Muscle layer of colon (tissue), 2 donors: ENCODE measurements around the gene ZBTB22.

ENCODE experiments used
- H3K27ac ChIP-seq: one replicate; pipeline ENCODE4 v1.7.0; 2013; ENCODE audit warnings: low read depth, mild to moderate bottlenecking, low read length, moderate library complexity
- H3K27me3 ChIP-seq, 2 donors: one replicate each; pipeline ENCODE4 v1.7.0; 2013; ENCODE audit warnings: low read length in 2 of 2, mild to moderate bottlenecking in 2 of 2; ENCODE audit not compliant: insufficient read depth in 2 of 2, control insufficient read depth in 1 of 2
- H3K36me3 ChIP-seq: one replicate; pipeline ENCODE4 v1.7.0; 2013; ENCODE audit warnings: mild to moderate bottlenecking, low read length; ENCODE audit not compliant: insufficient read depth
- H3K4me1 ChIP-seq: one replicate; pipeline ENCODE4 v1.7.0; 2013; ENCODE audit warnings: mild to moderate bottlenecking, low read length; ENCODE audit not compliant: insufficient read depth
- H3K4me3 ChIP-seq, 2 donors: one replicate each; pipeline ENCODE4 v1.7.0; 2013; ENCODE audit warnings: low read length in 2 of 2, low read depth in 1 of 2, mild to moderate bottlenecking in 1 of 2, moderate library complexity in 1 of 2
- H3K9ac ChIP-seq: one replicate; pipeline ENCODE4 v1.7.0; 2013; ENCODE audit warnings: low read length
- H3K9me3 ChIP-seq: one replicate; pipeline ENCODE4 v1.7.0; 2013; ENCODE audit warnings: mild to moderate bottlenecking, low read length
- donor health status: abdominal sarcoma.
- donor health status: Adenocarcinoma of cecum.

The ZBTB22 gene

GRCh38 chr6:33273924-33274902 is 43.3 kb downstream of the ZBTB22 start:
- Histone ChIP-seq H3K4me3 (no peak overlapping the region), H3K9ac (no peak overlapping the region)

GRCh38 chr6:33273129-33273923 is 44.2 kb downstream of the ZBTB22 start:
- H3K4me1 ChIP-seq, result peaks cover 48% of the 10 kb centered on the region
- peak overlapping the region; percentile 41 for H3K9ac ChIP-seq
- peak overlapping the region; percentile 97 for H3K27ac ChIP-seq
- no peaks in the 10 kb centered on the region for H3K27me3 ChIP-seq
- peak overlapping the region in 1 of 2 donors; percentile 98 for H3K4me3 ChIP-seq
- peaks cover 47% of the 10 kb centered on the region for H3K36me3 ChIP-seq
- no peaks in the 10 kb centered on the region for H3K9me3 ChIP-seq

More at GRCh38 chr6:33273924-33274902, 43.3 kb downstream of the ZBTB22 start:
- Histone ChIP-seq H3K36me3 (peaks cover 38% of the 10 kb centered on the region), H3K4me1 (peaks cover 48% of the 10 kb centered on the region), H3K27me3 (no peaks in the 10 kb centered on the region), H3K9me3 (no peaks in the 10 kb centered on the region), H3K27ac (no peak overlapping the region)

- Histone ChIP-seq H3K27ac (peak overlapping the region; percentile 97), H3K9me3 (no peaks in the 10 kb centered on the region), H3K4me1 (peaks cover 40% of the 10 kb centered on the region), H3K4me3 (peak overlapping the region; percentile 83 to 98), H3K27me3 (no peaks in the 10 kb centered on the region), H3K36me3 (peaks cover 55% of the 10 kb centered on the region), H3K9ac (peak overlapping the region; percentile 41)
Measured at GRCh38 chr6:33272275-33273128, 45.0 kb downstream of the ZBTB22 start.

GRCh38 chr6:33271468-33272274 is 45.9 kb downstream of the ZBTB22 start, which contains the start of the genes RPS18 and VPS52:
Gene RPS18 (plus strand): TSS chr6:33272075. CDS start chr6:33272120, 45 bp downstream.
Gene VPS52 (minus strand): TSS chr6:33271876. CDS start chr6:33271675, 201 bp downstream.
- no peaks in the 10 kb centered on the region for H3K9me3 ChIP-seq
- H3K36me3 ChIP-seq, result peaks cover 63% of the 10 kb centered on the region
- H3K4me3 ChIP-seq, result peak within 1 kb of the TSS; percentile 83 to 98
- H3K27me3 ChIP-seq, result no peaks in the 10 kb centered on the region
- H3K4me1 ChIP-seq, result peaks cover 39% of the 10 kb centered on the region
- H3K27ac ChIP-seq, result peak within 1 kb of the TSS; percentile 97
- H3K9ac ChIP-seq, result peak within 1 kb of the TSS; percentile 79

- H3K27ac ChIP-seq, result peak overlapping the region; percentile 97
- H3K4me1 ChIP-seq, result peaks cover 33% of the 10 kb centered on the region
- H3K4me3 ChIP-seq, result peak overlapping the region; percentile 83 to 98
- no peaks in the 10 kb centered on the region for H3K9me3 ChIP-seq
- H3K27me3 ChIP-seq, result no peaks in the 10 kb centered on the region
- H3K9ac ChIP-seq, result peak overlapping the region; percentile 79
- peaks cover 63% of the 10 kb centered on the region for H3K36me3 ChIP-seq
Measured at GRCh38 chr6:33271117-33271467, 46.5 kb downstream of the ZBTB22 start.
